Measurements from ENCODE around the gene HNRNPC. TPM values are rescaled to one million over a fixed set of nuclear protein-coding genes. Genes with fewer than 3 reads are reported as not detected.

Gene HNRNPC
- total RNA-seq, 1 donor from 2014 or later, result 424 TPM

DNA sequence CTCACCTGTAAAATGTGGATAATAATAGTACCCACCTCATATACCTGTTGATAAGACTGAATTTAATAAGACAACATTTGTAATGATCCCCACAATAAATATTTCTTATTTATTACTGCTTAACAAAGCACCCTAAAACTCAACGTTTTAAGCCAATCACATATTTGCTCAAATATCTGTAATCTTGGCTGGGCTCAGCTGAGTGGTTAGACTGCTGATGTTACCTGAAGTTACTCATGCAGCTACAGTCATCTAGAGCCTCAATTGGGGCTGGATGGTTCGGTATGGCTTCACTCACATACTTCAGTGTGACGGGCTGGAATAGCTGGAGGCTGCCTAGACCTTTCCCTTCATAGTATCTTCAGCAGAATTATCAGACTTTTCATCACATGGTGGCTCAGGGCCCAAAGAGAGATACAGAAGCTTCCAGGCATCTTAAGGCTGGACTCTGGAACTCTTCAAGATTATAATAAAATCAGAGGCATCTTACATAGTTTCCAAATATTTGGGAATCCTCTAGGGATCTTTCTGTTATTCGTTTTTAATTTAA, 109.1 kb downstream of the HNRNPC start:
- no peaks in the 10 kb centered on the region for H3K9me3 Mint-ChIP-seq (ENCODE audit: unreplicated experiment)
- H3K36me3 Mint-ChIP-seq (ENCODE audit: unreplicated experiment), result no peaks in the 10 kb centered on the region
- no peak for DNase-seq (ENCODE audit: extremely low spot score, unreplicated experiment)
- H3K4me3 Mint-ChIP-seq (ENCODE audit: unreplicated experiment), result no peak overlapping the region
- peaks cover 5% of the 10 kb centered on the region for H3K4me1 Mint-ChIP-seq (ENCODE audit: unreplicated experiment)
- TF ChIP-seq CTCF (IDR thresholded peaks at IDR 0.05), result no peak
- peaks cover 55% of the 10 kb centered on the region for H3K27me3 Mint-ChIP-seq (ENCODE audit: unreplicated experiment)
- H3K27ac Mint-ChIP-seq (ENCODE audit: unreplicated experiment), result no peak overlapping the region

Other genes with a start within 250 kb of the HNRNPC start
- 8.0 and 8.6 TPM in 2 replicates for gene NDRG2, start 244.4 kb downstream of the HNRNPC start, total RNA-seq
- not detected in 2 replicates for gene TPPP2, start 239.2 kb downstream of the HNRNPC start, total RNA-seq
- not detected in 2 replicates for gene RNASE13, start 234.6 kb downstream of the HNRNPC start, total RNA-seq
- gene RNASE7, start 227.1 kb downstream of the HNRNPC start, total RNA-seq, result not detected in 2 replicates
- not detected in 2 replicates for gene RNASE8, start 211.6 kb downstream of the HNRNPC start, total RNA-seq
- 126 and 139 TPM in 2 replicates for gene ARHGEF40, start 199.1 kb downstream of the HNRNPC start, total RNA-seq
- gene ZNF219, start 170.8 kb downstream of the HNRNPC start, total RNA-seq, result 20.5 and 25.2 TPM in 2 replicates
- 1.2 TPM in 2 replicates for gene TMEM253, start 168.4 kb downstream of the HNRNPC start, total RNA-seq
- gene OR5AU1, start 113.4 kb downstream of the HNRNPC start, total RNA-seq, result not detected in 2 replicates
- gene RPGRIP1, start 10.6 kb upstream of the HNRNPC start, total RNA-seq, result not detected in 2 replicates
- 82.5 and 85.6 TPM in 2 replicates for gene SUPT16H, start 114.6 kb upstream of the HNRNPC start, total RNA-seq
- 86.0 and 99.0 TPM in 2 replicates for gene CHD8, start 186.7 kb upstream of the HNRNPC start, total RNA-seq
- 35.5 and 38.7 TPM in 2 replicates for gene RAB2B, start 207.5 kb upstream of the HNRNPC start, total RNA-seq
- gene TOX4, start 207.8 kb upstream of the HNRNPC start, total RNA-seq, result 78.8 and 80.9 TPM in 2 replicates
- gene METTL3, start 241.9 kb upstream of the HNRNPC start, total RNA-seq, result 42.9 and 43.9 TPM in 2 replicates